ENCODE results near the gene STXBP1.

- TF ChIP-seq POLR2AphosphoS5 (IDR thresholded peaks at IDR 0.05; ENCODE audit: low read depth, low read length): no peak
- TF ChIP-seq POLR2A (IDR thresholded peaks at IDR 0.05; ENCODE audit: low read depth, low read length): no peak
- TF ChIP-seq TAF1 (IDR thresholded peaks at IDR 0.05; ENCODE audit: low read depth, low read length): no peak
- TF ChIP-seq PAX5 (IDR thresholded peaks at IDR 0.05; ENCODE audit: insufficient read depth, low read length, severe bottlenecking): no peak
- TF ChIP-seq SPI1 (IDR thresholded peaks at IDR 0.05; ENCODE audit: low read depth, low read length): no peak
These were observed 122.2 kb downstream of the STXBP1 start for GRCh38 chr9:127734247-127734746.
